Neutrophil (primary cell): Measurements from ENCODE around the gene L3MBTL1.

Experiments used
- H3K27ac ChIP-seq: fragments of 200-600 bp; sonication (generic); 2 replicates; pipeline ENCODE4 v1.5.1; 2016; ENCODE audit warnings: mild to moderate bottlenecking, moderate library complexity
- H3K27me3 ChIP-seq: fragments of 200-600 bp; sonication (generic); 2 replicates; pipeline ENCODE4 v1.6.0; 2016; ENCODE audit warnings: mild to moderate bottlenecking
- H3K36me3 ChIP-seq: fragments of 200-600 bp; sonication (generic); 2 replicates; pipeline ENCODE4 v1.5.1; 2017
- H3K4me1 ChIP-seq, 2 experiments: fragments of 200-600 bp in 1 of 2; sonication (generic) in 1 of 2; 1 replicate in 1 of 2; 2 replicates in 1 of 2; pipeline versions ENCODE4 v1.5.1 to v1.6.1; 2013 to 2016; ENCODE audit warnings: low read depth in 1 of 2, low read length in 1 of 2, mild to moderate bottlenecking in 1 of 2, moderate library complexity in 1 of 2; ENCODE audit not compliant: control insufficient read depth in 1 of 2, insufficient read depth in 1 of 2
- H3K4me3 ChIP-seq, 2 experiments: fragments of 200-600 bp in 1 of 2; sonication (generic) in 1 of 2; 1 replicate in 1 of 2; 2 replicates in 1 of 2; pipeline ENCODE4 v1.5.1; 2013 to 2016; ENCODE audit warnings: low read depth in 1 of 2, low read length in 1 of 2, mild to moderate bottlenecking in 1 of 2, moderate library complexity in 1 of 2
- H3K9me3 ChIP-seq: fragments of 200-600 bp; sonication (generic); 2 replicates; pipeline ENCODE4 v1.5.1; 2016
- TF ChIP-seq, protein P1 (sequence below): fragments of 200-600 bp; sonication (generic); IDR thresholded peaks from 2 replicates; pipeline ENCODE4 v1.5.1; 2016; ENCODE audit warnings: antibody characterized with exemption

Gene L3MBTL1

DNA sequence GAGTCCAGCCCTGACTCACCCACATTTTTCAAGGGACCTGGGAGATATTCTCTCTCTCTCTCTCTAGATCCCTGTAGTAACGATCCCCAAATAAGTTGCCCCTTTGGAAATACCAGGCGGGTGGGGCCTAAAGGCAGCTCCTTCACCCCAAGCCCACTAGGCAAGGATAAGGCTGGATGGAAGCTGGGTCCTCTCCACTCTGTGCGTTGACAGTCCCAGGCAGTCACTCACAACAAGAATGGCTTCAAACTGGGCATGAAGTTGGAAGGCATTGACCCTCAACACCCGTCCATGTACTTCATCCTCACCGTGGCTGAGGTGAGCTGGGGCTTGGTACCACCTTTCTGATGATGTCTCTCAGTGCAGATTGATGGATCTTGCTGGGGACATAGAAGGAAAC is 21.6 kb downstream of the L3MBTL1 start:
- Histone ChIP-seq H3K36me3 (no peaks in the 10 kb centered on the region), H3K27me3 (no peaks in the 10 kb centered on the region), H3K4me1 (no peaks in the 10 kb centered on the region), H3K4me3 (no peak overlapping the region), H3K27ac (no peak overlapping the region), H3K9me3 (no peaks in the 10 kb centered on the region)
- TF ChIP-seq, protein P1, sequence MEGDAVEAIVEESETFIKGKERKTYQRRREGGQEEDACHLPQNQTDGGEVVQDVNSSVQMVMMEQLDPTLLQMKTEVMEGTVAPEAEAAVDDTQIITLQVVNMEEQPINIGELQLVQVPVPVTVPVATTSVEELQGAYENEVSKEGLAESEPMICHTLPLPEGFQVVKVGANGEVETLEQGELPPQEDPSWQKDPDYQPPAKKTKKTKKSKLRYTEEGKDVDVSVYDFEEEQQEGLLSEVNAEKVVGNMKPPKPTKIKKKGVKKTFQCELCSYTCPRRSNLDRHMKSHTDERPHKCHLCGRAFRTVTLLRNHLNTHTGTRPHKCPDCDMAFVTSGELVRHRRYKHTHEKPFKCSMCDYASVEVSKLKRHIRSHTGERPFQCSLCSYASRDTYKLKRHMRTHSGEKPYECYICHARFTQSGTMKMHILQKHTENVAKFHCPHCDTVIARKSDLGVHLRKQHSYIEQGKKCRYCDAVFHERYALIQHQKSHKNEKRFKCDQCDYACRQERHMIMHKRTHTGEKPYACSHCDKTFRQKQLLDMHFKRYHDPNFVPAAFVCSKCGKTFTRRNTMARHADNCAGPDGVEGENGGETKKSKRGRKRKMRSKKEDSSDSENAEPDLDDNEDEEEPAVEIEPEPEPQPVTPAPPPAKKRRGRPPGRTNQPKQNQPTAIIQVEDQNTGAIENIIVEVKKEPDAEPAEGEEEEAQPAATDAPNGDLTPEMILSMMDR, result no peak

- TF ChIP-seq, protein P1, result no peak
- no peaks in the 10 kb centered on the region for H3K4me1 ChIP-seq
- H3K27ac ChIP-seq, result no peak overlapping the region
- no peak overlapping the region for H3K4me3 ChIP-seq
- H3K27me3 ChIP-seq, result no peaks in the 10 kb centered on the region
- no peaks in the 10 kb centered on the region for H3K36me3 ChIP-seq
- H3K9me3 ChIP-seq, result no peaks in the 10 kb centered on the region
These were observed 22.1 kb downstream of the L3MBTL1 start for GRCh38 chr20:43529457-43530153.

- peaks cover 3% of the 10 kb centered on the region for H3K36me3 ChIP-seq
- H3K4me1 ChIP-seq, result no peaks in the 10 kb centered on the region
- H3K27ac ChIP-seq, result no peak overlapping the region
- no peak overlapping the region for H3K4me3 ChIP-seq
- no peaks in the 10 kb centered on the region for H3K27me3 ChIP-seq
- TF ChIP-seq, protein P1, result no peak
- no peaks in the 10 kb centered on the region for H3K9me3 ChIP-seq
These were observed 23.0 kb downstream of the L3MBTL1 start for GRCh38 chr20:43530321-43531090.

DNA sequence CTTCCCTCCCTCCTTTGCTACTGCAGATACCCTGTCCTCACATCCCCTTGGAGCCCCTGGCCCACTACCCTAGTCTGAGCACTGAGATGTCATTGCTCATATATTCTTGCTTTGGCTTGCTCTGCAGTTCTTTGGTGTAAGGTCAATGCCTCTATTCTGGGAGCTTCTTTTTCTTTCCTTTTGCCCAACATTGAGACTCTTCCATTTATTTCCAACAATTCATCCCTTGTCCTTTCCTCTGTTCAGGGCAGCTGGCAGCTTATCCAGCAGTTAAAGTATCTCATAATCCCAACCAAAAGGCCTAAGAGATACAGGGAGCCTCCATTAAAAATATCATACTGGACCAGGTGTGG is 23.6 kb downstream of the L3MBTL1 start:
- H3K4me1 ChIP-seq, result no peaks in the 10 kb centered on the region
- peaks cover 3% of the 10 kb centered on the region for H3K36me3 ChIP-seq
- no peak overlapping the region for H3K27ac ChIP-seq
- H3K4me3 ChIP-seq, result no peak overlapping the region
- no peaks in the 10 kb centered on the region for H3K9me3 ChIP-seq
- TF ChIP-seq, protein P1, result no peak
- no peaks in the 10 kb centered on the region for H3K27me3 ChIP-seq

DNA sequence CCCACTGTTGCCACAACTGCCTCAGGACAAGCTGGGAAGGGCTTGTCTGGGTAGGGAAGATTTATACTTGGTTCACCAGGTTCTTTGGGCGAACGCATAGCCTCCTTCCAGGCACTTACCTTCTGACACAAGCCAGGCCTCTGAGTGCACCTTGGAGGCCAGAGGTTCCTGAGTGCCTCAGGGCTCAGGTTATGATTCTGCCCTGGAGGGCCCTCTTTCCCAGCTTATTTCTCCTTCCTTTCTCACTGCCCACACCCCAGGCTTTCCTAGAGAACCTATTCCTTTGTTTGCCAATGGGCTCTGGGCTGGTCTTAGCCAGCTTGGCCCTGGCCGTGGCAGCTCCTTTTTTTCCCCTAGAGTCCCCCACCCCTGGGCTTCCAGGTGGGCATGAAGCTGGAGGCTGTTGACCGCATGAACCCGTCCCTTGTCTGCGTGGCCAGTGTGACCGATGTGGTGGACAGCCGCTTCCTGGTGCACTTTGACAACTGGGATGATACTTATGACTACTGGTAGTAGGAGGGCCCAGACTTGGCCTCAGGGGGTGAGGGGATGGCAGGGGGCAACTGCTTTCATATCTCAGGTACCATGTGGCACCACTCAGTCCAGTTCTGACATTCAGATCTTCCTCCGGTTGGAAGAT is 25.0 kb downstream of the L3MBTL1 start:
- H3K4me3 ChIP-seq, result no peak overlapping the region
- peaks cover 3% of the 10 kb centered on the region for H3K36me3 ChIP-seq
- TF ChIP-seq, protein P1, result no peak
- no peak overlapping the region for H3K27ac ChIP-seq
- H3K27me3 ChIP-seq, result no peaks in the 10 kb centered on the region
- peaks cover 10% of the 10 kb centered on the region in 2 experiments for H3K4me1 ChIP-seq
- no peaks in the 10 kb centered on the region for H3K9me3 ChIP-seq
